RPMI7951 (cell line): ENCODE measurements around the gene SMAD9. TPM values are rescaled to one million over a fixed set of nuclear protein-coding genes. Genes with fewer than 3 reads are reported as not detected.
A peak's percentile ranks its signal among the peaks of the same experiment; 100 is the strongest.

Source experiments
- DNase-seq: peaks from one replicate; pipeline ENCODE4 v3.0.0-alpha.2; 2012; ENCODE audit warnings: low read depth
- total RNA-seq: library from RNA; depleted of rRNA; stranded (reverse); fragments of >200 nt; shearing (Covaris generic); gene quantifications from 2 replicates; pipeline ENCODE4 v1.2.3, GENCODE V29; 2014

Gene SMAD9
- total RNA-seq, 1 experiment from 2014 or later = 0.12 TPM

- DNase-seq = no peak
These were observed 54.8 kb downstream of the SMAD9 start for GRCh38 chr13:36865265-36865664.

DNA sequence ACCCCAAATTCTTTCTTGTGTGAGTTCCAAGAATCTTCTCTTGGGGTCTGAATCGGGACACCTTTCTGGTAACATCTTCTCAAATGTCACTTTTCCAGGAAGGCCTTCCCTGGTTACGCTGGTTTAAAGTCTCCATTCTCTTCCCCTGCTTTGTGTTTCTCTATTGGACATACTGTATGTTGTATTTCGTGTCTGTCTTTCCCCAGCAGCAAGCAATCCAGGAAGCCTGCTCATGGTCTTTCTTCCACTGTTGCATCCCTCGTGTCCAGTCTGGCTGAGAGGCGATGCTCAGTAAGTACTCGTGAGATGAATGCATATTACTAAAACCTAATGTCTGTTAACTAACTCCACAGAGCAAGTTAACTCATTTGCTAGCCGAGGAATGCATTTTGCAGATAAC, 57.3 kb downstream of the SMAD9 start:
- DNase-seq = no peak

- DNase-seq = no peak
These were observed 57.9 kb downstream of the SMAD9 start for GRCh38 chr13:36862002-36862685.

GRCh38 chr13:36859259-36859658, 60.8 kb downstream of the SMAD9 start:
- no peak for DNase-seq

DNA sequence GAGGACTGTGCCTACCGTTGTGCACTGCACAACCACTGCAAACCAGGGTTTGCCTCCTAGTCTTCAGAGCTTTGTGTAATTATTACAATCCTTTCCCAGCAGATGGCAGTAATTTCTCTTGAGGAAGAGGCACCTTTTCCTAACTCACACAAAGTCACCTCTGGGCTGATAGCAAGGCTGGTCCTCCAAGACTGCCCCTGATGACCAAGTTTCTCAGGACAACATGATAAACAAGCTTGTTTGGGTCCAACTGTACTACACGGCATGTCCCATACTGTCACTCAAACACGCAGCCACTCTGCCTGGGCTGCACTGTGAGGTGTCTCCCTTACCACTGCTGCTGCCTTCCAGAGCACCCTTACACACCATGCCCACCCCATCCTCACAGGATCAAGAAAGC, 61.7 kb downstream of the SMAD9 start:
- DNase-seq = peak; percentile 41

- no peak for DNase-seq
These were observed 62.8 kb downstream of the SMAD9 start for GRCh38 chr13:36857253-36857652.

DNA sequence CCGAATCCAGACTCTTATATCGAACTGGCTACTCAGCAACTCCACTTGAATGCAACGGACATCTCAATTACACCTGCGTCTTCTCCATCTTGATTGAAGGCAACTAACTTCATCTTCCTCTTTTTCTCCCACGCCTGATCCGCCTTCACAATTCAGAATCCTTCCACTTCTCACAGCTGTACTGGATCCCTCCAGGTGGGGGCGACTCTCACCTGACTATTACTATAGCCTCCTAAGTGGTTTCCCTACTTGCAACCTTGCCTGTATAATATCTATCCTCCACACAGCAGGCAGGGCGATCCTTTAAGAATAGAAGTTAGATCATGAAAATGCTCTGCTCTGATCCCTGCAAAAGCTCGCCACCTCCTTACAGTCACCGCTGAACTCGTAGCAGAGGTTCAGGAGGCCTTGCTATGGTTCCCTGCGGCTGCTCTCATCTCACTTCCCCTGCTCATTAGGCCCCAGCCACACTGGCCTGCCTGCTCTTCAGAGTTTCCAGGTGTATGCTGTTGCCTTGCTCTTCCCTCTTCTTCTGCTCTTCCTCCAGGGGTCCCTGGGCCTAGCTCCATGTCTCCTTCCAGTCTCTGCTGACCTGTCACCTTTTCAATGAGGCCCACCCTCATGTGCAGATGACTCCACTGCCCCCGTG, 69.1 kb downstream of the SMAD9 start:
- DNase-seq = no peak

DNA sequence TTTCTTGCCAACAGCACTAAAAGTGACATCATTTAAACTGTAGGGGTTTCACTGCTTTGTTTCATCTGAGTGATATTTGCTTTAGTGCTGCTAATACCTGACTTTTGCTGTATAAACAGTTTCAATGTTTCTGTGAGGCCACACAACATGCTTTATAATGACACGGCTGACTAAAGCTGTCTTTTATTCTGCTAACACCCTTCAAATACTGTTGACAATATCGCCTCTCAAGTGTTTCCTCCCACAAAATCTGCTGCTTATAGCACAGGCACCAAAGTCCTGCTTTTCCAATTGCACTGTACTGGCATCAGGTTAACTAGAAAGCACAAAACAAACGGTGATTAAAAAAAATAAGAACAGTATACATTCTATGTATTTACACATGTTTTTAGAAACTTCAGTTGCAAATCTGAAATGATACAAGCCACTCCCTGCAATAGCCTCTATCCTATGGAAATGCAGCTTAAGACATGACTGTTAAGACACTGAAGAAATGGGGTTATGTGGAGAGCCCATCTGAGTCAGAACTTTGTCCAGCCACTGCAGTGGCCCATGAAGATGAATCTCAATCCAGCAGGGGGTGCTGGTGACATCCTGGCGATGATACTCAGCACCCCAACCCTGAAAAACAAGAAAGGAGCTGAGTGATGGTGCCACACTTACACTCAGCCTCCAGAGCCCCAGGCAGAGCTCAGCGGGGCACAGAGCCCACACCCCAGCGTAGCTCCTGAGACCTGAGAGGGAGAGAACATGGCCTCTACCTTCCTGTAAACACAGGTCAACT, 71.6 kb downstream of the SMAD9 start:
- DNase-seq = peak; percentile 39

- no peak for DNase-seq
These were observed 72.4 kb downstream of the SMAD9 start for GRCh38 chr13:36847606-36848005.

GRCh38 chr13:36841391-36841790, 78.6 kb downstream of the SMAD9 start:
- DNase-seq = no peak

DNA sequence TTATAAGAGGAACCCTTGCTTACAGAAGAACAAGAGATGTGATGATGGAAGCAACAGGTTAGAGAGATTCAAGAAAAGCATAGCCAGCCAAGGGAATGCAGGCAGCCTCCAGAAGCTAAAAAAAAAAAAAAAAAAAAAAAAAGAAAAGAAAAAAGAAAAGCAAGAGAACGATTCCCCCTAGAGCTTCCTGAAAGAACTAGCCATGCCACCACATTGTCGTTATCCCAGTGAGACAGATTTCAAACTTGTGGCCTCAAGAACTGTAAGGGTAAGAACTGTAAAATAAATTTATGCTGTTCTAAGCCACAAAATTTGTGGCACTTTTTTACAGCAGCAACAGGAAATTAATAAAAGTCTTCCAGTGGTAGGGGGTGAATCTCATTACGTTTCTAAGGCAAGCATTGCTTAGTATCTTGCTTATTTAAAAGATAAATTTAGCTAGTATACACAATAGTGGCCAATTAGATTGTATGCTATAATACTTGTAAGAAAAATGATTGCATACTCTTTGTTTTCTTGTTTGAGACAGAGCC, 79.3 kb downstream of the SMAD9 start:
- no peak for DNase-seq

DNA sequence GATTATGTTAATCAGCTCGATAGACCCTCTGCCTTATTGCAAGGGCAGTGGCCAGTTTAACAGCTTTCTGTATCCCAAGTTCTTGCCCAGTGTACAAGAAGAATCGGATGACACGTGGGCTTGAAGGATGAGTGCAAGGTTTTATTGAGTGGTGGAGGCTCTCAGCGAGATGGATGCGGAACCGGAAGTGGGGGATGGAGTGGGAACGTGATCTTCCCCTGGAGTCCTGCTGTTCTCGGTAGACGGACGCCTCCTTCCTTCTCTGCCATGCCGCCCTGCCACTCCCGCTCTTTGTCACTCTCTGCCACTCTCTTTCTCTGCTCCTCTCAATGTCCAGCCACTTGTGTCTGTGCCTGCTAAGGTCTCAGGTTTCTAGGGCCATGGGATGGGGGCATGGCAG, 80.1 kb downstream of the SMAD9 start:
- peak; percentile 30 for DNase-seq

DNA sequence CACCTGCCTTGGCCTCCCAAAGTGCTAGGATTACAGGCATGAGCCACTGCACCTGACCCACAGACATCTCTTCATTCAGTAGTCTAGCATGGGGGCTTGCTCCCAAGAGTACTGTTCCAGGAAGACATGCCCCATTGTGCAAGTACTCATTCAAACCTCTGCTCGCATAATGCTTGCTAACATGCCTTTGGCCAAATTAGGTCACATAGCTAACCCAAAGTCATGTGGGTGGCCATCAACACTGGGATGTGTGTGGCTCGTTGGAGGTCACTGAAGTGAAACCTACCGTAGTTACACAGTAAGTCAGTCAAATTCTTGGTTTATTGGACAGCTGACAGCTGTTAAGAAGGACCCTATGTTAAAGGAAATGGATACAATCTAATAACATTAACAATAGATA, 80.8 kb downstream of the SMAD9 start:
- peak; percentile 23 for DNase-seq

- no peak for DNase-seq
These were observed 82.5 kb downstream of the SMAD9 start for GRCh38 chr13:36837354-36838092.

- DNase-seq = no peak
These were observed 85.7 kb downstream of the SMAD9 start for GRCh38 chr13:36834299-36834698.

DNA sequence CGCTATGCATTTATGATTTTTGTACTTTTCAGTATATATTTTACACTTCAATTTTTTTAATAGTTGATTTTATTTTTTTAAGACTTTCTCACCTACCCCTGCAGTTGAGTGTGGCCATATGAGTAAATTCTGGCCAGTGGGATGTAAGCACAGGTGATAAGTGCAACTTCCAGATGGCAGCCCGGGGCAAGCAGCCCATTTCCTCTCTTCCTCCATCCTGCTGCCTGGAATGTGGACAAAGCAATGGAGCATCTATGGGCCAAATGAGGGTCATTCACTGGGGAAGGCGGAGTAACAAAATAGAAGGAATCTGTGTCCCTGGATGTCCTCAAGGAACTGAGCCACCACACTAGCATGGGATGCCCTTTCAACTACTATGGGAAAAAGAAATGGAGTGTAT, 88.7 kb downstream of the SMAD9 start:
- DNase-seq = no peak

DNA sequence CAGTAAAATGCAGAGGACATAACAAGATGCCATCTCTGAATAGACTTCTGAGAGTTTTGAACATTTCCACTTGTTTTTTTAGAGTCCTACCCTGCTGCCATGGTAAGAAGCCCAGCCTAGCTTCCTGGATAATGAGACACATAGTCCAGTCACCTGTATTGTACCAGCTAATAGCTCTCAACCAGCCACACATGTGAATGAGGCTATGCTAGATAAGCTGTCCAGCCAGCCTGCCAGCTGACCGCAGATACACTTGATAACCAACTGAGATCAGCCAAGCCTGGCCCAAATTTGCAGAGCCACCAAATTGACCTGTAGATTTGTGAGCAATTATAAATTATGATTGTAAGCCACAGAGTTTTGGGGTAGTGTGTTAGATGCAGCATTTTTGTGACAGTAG, 90.3 kb downstream of the SMAD9 start:
- DNase-seq = no peak

DNA sequence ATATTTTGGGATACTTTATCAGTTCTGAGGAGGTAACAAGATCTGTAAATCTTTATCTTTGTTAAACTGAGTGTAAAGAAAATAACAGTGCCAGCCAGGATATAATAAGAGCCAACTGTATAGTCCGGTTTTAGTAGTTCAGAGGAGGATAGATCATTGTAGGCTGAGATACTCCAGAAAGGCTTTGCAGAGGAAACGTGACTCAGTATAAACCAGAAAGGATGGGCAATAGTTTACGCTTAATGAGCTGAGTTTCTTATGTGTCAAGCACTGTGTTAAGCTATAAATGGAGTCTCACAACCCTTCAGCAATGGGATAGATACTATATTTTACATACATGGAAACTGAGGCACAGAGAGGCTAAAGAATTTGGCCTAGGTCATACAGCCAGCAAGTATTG, 97.3 kb downstream of the SMAD9 start:
- no peak for DNase-seq

- no peak for DNase-seq
These were observed 99.8 kb downstream of the SMAD9 start for GRCh38 chr13:36820222-36820621.

- peak; percentile 35 for DNase-seq
These were observed 100.3 kb downstream of the SMAD9 start for GRCh38 chr13:36819739-36820090.

DNA sequence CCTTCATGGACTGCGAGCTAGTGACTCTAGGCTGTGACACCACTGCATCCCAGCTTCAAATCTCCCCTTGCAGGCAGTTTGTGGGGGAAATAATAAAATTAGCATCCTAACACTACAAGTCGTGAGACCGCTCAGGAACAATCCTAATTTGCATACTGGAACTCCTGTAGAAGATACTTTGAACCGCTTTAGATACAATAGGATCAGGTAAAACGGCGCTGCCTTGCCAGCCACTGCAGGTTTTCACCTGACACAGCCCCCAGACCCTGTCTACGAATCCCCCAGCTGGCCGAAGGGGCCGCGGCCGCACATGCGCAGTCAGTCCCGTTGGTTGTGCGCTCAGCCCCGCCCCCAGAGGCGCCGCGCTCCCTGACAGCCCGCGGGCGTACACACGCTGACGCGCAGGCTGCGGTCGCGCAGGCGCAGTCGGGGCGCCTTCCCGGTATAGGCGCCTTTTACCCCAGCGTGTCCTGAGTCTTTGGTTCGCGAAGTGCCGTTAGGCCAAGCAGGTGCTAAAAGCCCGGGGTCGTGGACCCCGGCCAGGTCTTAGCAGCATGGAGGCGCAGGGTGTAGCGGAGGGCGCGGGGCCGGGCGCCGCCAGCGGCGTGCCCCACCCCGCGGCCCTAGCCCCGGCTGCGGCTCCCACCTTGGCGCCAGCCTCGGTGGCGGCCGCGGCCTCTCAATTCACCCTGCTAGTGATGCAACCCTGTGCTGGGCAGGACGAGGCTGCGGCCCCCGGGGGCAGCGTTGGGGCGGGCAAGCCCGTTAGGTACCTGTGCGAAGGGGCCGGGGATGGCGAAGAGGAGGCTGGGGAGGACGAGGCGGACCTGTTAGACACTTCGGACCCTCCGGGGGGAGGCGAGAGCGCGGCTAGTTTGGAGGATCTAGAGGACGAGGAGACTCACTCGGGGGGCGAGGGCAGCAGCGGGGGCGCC, 101.0 kb downstream of the SMAD9 start, which contains the start of gene RFXAP:
RFXAP (plus strand) TSS at position 419 of the 935 bp plus-strand sequence; CDS start at position 555, 136 bp downstream.
- peak; percentile 74 for DNase-seq
